ENCODE results near the gene DELE1.

Gene DELE1

DNA sequence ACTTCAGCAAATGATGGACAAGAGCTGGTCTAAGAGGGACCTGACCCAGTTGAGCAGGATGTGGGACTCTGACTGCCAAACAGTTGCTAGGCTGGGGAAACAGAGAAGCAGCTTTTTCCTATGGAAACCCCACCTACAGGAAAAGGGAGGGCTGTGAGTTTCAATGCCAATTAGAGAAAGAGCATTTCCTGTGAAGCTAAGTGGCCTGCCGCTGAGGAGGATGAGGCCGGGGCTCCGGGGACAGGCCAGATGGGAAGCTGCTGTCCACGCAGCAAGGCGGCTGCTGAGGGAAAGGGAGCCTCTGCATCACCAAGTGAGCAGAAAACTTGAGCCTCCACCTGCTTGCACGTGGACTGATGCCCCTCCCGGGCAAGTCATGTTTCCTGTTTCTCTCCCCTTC lies 34.4 kb downstream of the DELE1 start, which contains the start of gene PCDH12:
TSS of gene PCDH12 (minus strand) at position 90 of the 400 bp plus-strand sequence. CDS start 351 bp downstream, outside the sequence.
- no peak for DNase-seq (ENCODE audit: low read depth)

DNA sequence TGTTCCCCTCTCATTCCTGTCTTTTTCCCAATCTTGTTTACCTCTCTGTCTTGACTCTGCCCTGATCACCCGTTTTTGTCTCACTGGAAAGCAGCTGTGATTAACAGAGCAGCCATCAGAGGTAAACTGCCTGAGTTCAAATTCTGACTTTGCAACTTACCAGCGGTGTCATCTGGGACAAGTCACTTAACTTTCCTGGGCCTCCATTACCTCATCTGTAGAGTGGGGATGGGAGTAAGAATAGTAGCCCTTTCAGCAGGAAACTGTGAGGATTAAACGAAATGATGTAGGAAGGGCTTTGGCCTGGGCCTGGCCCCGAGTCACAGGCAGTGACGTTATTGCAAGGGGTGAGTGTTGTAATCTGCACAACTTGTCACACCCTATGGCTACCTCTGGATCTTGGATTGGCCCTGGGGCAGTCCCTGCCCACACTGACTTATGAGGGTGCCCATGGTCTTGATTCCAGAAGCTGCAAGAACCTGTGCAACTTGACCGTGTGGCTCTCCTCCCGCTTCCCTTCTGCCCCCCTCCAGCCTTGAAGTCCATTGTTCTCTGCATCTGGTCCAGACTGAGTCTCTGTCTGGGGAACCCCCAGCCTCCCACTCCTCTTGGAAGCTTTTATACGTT lies 35.0 kb downstream of the DELE1 start:
- DNase-seq (ENCODE audit: low read depth): no peak

DNA sequence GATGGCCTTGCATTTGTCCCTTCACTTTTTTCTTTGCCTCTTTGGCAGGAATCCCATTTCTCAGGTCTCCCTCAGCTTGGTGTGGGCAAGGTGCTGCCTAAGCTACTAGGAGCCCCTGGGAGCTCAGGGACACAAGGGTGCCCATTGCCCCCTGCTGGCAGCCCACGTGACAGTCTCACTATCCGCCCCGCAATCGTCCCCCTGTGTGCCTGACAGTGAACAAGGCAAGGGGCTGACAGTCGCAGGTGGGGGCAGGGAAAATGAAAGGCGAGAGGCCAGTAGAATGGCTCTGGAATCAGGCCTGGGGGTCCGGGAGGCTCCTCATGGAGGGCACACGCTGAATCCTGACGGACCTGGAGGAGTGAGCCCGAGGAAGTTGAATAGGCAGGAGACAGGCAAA lies 36.3 kb downstream of the DELE1 start:
- DNase-seq (ENCODE audit: low read depth): no peak

DNA sequence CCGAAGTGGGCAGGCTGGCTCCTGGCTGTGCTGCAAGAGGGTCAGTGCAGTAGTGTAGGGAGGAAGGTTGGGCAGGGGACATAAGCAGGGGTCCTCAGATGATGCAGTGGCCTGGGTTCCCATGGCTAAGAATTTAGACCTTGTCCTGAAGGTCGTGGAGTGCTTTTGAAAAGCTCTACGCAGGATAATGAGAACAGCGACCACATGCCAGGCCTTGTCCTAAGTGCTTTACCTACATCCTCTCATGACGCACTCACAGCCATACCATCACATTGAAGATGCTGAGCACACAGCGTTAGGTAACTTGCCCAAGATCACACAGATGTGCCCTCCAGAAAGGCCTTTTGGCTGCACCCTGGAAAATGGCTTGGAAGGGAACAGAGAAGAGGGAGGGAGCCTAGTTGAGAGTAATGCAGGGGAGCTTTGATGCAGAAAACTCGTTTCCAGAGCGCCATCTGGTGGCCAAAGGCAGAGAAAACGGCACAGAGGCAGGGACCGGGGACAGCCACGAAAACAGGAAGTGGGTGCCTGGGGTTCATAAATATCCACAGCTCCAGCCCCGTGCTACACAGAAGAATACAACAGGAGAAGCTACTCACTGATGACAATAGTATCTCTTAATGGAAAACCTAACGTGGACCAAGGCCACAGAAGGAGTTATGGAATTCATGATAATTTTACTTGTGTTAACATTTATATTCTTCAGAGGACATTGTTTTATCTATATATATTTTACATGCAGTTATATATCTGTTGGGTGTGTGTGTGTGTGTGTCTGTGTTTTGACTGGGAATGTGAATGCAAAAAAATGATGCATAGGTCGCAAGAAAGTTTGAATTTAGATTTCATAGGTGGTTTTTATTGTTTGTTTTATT lies 37.0 kb downstream of the DELE1 start:
- DNase-seq (ENCODE audit: low read depth): peak; percentile 68

DNA sequence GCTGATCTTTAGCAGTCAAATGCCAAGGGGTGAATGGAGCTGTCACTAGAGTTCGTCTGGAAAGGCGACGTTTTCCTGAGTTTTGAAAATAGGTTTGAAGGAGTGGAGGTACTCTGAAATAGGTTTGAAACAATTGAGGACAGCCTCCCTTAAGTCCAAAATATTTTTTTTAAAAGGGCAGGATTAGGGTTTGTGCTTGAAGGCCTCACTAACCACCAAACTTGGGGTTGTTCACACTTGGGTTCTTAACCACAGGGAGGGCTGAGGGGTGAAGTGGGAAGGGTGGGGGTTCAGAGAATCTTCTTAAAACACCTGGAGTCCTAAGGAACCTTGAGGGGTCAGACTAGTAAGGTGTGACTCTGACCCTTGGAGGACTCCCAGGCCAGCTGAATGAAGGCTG lies 37.8 kb downstream of the DELE1 start:
- no peak for DNase-seq (ENCODE audit: low read depth)

DNA sequence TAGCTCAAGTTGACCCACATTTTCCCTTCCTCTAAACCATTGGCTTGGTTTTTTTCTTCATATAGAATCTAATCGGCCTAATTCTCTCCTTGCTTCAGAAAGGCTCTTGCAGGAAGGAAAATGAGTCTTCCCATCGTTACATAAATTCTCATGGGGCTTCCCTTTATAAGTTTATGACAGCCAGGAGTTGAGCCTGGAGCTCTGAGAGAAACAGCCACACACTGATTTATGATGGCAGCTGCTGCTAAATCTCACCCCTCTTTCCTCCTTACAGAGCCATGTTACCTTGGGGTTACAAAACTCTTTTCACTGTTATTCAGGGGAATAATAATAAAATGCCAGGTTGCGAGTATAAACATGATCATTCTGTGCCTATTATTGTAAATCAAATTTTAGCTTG lies 40.0 kb downstream of the DELE1 start:
- DNase-seq (ENCODE audit: low read depth): no peak

DNA sequence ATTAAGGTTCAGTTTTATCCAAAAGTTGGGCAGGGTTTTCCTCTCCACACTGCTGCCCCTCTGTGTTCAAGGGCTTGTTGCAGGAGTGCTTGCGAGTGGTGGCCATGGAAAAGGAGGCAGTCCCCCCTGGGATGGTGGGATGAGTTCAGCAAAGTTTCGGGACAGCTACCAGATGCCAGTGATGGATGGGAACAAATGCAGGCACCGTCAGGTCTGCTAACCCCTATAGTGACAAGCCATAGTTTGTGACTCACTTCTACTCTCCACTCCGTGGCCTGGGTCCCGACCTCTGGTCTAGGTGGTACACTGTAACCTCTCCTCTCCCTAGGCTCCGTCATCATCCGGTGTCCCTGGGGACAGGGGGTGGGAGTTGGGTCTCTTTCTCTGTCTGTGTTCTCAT lies 41.4 kb downstream of the DELE1 start:
- DNase-seq (ENCODE audit: low read depth): no peak

DNA sequence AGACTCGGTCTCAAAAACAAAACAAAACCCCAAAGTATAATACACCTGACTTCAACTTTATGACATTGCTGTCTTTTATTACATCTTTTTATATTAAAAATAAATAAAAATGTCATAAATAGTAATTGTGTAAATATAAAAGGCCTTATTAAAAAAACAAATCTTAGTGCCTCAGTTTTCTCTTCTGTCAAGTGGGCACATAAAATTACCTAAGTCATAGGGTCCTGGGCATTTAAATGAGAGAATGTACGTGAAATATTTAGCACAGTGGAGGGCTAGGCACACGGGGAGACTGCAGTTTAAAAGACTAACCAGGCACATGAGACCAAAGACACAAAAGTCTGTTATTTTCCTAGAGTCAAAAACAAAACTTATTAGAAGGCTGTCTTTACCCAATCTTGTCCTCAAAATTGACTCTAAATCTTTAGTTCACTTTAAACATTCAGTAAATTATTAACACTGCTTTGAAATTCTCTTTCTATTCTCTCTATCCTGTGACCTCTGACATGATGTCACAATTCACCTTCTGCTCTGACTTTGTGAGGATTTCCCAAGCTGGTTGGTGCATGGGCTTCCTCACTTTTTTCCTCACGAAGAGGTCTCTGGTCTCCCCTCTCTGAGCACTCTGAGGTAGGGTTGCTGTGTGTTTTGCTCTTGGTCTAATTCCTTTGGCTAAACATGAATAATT lies 42.7 kb downstream of the DELE1 start:
- no peak for DNase-seq (ENCODE audit: low read depth)

DNA sequence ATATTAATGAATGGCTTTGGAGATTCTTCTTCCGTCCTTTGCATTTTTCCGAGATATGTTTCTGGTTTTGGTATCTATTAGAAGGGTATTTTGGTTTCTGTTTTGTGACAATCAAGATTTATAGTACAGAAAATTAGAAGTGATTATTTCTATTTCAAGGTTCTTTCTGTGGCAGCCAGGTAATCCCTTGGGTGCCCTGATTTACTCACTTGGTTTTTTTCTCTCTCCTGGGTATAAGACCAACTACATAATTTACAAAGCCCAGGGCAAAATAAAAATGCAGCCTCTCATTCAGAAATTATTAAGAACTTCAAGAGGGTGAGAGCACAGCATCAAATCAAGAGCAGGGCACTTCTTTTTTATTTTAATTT lies 43.3 kb downstream of the DELE1 start:
- DNase-seq (ENCODE audit: low read depth): no peak

DNA sequence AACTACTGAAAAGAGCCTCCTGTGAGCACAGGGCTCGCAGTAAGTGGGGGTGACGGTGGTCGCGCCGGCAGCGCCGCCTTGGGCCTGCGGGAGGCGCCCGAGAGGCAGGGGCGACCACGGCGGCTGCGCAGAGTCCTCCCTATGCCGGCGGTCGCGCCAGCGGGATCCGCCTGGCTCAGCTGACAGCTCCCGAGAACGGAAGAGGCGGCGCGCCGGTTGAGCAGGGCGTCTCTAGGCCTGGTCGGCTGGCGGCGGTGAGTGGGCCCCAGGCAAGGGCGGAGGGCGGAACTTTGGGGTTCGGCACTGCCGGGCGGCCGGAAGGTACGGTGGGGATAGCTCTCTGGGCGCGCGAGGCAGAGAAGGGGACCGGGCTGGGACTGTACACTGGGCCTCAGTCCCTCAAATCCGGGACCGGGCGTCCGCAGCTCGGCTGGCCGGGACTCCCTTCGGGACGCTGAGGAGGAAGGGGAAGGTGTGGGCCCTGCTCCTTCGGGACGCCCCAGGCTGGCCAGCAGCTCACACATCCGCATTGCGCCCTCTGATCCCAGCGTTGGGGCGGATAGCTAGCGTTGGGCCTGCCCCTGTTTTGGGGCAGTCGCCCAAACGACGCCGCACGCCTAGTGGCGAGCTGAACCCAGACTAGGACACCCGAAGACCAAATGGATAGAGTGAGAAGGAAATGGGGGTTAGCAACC lies 45.4 kb downstream of the DELE1 start, which contains the start of gene RNF14:
TSS of gene RNF14 (plus strand) at position 192 of the 695 bp plus-strand sequence. CDS start 4,484 bp downstream, outside the sequence.
- DNase-seq (ENCODE audit: low read depth): peak; percentile 91

DNA sequence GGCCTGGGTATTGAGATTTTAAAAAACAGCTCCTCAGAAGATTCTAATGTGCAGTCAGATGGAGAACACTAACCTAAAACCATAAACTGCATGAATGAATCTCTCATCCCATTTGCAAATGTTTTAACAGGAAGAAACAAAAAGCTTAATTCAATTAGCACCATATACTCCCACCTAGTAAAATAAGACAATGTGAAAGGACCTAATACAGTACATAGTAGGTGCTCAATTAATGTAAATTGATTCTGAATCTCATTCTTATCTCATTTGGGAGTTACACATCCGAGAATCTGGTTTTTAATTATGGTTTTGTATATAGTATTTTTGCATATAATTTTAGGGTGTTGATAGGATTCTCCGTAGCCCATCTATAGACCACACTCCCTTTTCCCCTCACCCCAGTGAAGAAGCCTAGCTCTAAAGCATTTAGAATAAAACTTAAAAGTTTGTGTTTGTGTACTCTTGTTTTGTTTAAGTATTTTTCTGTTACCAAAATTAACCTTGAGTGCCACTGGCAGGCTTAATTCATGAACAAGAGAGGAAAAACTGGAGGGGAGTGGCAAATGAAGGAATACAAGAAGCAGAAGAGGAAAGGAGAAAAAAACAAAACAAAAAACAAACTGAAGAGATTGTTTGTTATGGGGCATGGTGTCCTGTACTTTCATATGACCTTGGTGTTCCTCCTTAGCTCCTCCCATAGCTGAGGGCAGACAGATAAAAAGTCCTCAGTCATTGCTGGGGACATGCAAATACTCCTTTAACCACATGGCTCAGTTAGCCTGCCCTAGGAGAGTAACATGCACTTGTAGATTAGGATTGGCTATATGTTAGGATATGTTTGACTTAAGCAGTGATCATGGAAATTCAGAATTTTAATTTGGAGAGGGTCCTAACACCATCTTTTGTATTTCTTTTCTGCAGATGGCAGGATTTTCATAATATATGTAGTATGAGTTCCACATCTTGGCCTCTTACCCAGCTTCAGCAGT lies 46.4 kb downstream of the DELE1 start:
- DNase-seq (ENCODE audit: low read depth): no peak

DNA sequence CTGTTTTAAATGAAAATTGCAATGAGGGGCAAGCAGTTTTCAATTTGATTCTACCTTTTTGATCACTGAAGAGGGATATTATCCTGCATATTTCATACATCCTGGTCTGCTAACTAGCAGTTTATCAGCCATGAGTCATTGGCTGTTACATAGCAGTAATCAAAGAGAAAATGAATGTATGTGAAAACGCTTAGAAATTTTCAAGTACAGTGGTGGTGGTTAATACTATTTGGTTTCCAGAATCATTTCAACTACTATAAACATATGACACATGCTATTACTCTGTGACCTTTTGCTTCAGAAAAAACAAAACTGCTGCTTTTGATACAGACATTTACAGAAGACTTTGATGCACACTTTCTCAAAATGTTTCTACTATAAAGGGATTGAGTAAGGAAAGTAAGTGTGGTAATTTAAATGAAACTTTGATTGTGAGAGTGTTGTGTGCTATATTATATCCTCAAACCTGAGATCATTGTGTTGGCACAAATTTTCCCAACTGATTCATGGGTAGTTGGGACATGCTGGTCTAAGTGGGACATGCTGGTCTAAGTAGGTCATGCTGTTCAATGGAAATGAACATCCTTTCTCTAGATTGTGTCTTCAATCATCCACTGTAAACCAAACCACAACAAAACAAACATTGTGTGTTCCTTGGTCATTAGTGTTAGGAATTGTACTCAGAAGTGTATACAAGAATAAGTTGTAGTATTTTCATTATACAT lies 50.4 kb downstream of the DELE1 start:
- no peak for DNase-seq (ENCODE audit: low read depth)

DNA sequence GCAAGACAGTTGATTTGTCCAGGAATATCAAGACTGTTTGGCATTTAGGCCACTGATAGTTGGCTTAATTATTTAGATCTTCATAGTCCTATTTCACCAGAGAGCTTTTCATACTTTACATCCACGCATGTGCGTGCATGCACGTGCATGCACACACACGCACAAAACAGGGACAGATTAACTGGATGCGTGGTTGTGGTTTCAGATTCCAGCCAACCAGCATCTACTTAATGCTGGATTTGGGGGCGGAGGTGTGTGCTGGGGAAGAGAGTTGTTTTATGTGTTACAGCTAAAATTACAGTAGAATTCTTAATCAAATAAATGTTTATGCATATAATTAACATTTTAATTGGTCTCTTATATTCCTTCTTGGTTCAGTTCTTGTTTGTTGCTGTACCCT lies 52.5 kb downstream of the DELE1 start:
- no peak for DNase-seq (ENCODE audit: low read depth)

DNA sequence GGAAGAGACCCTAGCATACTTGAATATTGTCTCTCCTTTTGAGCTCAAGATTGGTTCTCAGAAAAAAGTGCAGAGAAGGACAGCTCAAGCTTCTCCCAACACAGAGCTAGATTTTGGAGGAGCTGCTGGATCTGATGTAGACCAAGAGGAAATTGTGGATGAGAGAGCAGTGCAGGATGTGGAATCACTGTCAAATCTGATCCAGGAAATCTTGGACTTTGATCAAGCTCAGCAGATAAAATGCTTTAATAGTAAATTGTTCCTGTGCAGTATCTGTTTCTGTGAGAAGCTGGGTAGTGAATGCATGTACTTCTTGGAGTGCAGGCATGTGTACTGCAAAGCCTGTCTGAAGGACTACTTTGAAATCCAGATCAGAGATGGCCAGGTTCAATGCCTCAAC lies 54.7 kb downstream of the DELE1 start:
- DNase-seq (ENCODE audit: low read depth): no peak

DNA sequence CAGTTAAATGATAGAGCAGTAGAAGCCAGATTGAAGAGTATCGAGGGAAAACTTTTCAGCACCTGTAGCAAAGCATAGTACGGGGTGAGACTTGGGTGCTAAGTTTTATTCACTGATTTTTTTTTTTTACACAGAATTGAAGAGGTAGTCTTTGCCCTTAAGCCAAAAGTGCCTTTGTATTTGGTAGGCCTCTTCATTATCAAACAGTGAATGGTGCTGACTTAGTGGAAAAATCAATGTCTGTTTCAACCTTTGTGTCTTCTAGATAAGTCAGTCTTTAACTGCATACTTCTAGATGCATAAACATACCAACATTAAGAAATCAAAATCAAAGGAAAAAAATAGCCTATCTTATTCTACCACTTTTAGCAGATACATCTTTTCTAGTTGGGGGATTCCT lies 59.0 kb downstream of the DELE1 start:
- DNase-seq (ENCODE audit: low read depth): no peak

DNA sequence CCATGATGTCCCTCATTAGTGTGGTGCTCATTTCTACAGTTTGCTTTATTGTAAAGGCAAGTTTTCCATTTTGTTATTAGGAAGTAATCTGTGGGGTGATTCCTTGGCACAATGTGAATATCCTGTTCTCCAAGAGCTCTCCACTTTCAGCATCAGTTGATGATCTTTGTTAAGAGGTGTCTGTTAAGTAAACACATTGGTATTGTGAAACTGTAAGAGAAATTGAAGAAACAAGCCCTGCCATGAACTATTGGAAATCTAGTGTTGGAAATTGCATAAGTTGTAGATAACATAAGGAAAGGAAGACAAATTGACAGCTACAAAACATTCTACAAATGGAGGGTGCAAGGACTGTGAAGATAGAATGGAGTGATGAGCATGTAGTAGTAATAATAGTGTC lies 62.4 kb downstream of the DELE1 start:
- DNase-seq (ENCODE audit: low read depth): no peak

DNA sequence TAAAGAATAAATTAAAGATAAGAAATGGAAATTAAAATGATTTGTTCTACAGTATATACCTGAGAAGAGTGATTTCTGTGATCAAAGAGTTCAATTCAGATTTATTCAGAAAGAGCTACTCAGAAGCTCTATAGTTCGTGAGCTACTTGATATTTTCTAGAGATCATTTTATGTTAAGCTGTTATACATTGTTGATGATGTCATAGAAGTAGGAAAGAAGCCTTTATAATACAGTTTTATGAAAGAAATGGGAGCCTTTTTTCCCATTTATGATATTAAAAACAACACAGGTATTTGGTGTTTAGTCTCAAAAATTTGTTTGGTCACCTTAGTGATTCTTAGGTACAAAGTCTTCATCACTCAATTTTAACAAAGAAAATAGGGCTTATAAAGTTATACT lies 66.0 kb downstream of the DELE1 start:
- no peak for DNase-seq (ENCODE audit: low read depth)
